Type B pancreatic cell (in vitro differentiated cells): ENCODE data around the gene SLC43A3. TPM values are rescaled to one million over a fixed set of nuclear protein-coding genes. Genes with fewer than 3 reads are reported as not detected.

ENCODE experiments used
- DNase-seq: peaks from one replicate; pipeline ENCODE4 v3.0.0; 2021; ENCODE audit warnings: mixed read lengths; ENCODE audit not compliant: unreplicated experiment; ENCODE audit errors: extremely low spot score
- H3K27ac Mint-ChIP-seq: 2 replicates; pipeline ENCODE4 v1.8.0; 2021; ENCODE audit warnings: mild to moderate bottlenecking, mixed read lengths
- H3K27me3 Mint-ChIP-seq: 2 replicates; pipeline ENCODE4 v1.8.0; 2021; ENCODE audit warnings: mixed read lengths
- H3K36me3 Mint-ChIP-seq: 2 replicates; pipeline ENCODE4 v1.8.0; 2021; ENCODE audit warnings: mixed read lengths
- H3K4me1 Mint-ChIP-seq: one replicate; pipeline ENCODE4 v1.8.0; 2021; ENCODE audit warnings: mixed read lengths; ENCODE audit not compliant: unreplicated experiment
- H3K4me3 Mint-ChIP-seq: 2 replicates; pipeline ENCODE4 v1.8.0; 2021; ENCODE audit warnings: mild to moderate bottlenecking, mixed read lengths
- H3K9me3 Mint-ChIP-seq: 2 replicates; pipeline ENCODE4 v1.8.0; 2021; ENCODE audit warnings: mixed read lengths
- total RNA-seq: library from RNA; stranded (reverse); gene quantifications from 2 replicates; pipeline ENCODE4 v1.2.1, GENCODE V29; 2021; ENCODE audit warnings: low replicate concordance
- TF ChIP-seq, protein P1 (sequence below): fragments of 200-600 bp; sonication (generic); conservative IDR thresholded peaks from 2 replicates; pipeline ENCODE4 v1.5.0; 2021; ENCODE audit warnings: antibody characterized with exemption, mild to moderate bottlenecking

SLC43A3 gene
- total RNA-seq, 1 donor from 2014 or later = 20.4 TPM

DNA sequence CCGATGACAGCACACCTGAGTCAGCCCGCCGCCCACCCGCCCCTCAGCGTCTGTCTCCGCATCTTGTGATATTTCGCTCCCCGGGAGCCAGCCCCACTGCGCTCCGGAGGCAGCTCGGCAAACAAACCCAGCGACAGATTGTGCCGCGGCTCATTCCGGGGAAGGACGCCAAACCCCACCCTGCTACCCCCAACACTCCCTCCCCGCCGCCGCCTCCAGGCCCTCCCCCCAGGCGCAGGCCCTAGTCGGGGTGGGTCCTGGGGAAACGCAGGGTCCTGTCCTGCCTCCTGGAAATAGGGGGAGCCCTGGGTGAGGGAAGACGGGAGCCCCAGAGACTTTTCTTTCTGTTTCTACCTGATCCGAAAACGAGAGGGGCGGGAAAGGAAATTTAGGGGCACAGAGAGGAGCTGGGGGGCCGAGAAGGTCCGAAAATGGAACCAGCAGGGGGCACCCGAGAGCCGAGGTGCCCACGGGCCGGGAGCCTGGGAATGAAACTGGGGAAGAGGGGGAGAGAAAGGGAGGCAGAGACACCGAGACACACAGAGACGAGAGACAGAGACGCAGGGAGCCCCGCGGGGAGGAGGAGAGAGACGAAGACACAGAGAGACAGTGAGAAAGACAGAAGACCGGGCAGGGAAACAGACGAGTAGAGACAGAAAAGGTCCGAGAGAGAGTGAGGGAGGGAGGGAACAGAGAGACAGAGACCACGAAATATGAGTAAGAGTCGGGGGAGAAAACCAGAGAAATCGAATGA, 31.7 kb upstream of the SLC43A3 start:
- peak overlapping the region; percentile 73 for H3K27ac Mint-ChIP-seq
- TF ChIP-seq, protein P1, sequence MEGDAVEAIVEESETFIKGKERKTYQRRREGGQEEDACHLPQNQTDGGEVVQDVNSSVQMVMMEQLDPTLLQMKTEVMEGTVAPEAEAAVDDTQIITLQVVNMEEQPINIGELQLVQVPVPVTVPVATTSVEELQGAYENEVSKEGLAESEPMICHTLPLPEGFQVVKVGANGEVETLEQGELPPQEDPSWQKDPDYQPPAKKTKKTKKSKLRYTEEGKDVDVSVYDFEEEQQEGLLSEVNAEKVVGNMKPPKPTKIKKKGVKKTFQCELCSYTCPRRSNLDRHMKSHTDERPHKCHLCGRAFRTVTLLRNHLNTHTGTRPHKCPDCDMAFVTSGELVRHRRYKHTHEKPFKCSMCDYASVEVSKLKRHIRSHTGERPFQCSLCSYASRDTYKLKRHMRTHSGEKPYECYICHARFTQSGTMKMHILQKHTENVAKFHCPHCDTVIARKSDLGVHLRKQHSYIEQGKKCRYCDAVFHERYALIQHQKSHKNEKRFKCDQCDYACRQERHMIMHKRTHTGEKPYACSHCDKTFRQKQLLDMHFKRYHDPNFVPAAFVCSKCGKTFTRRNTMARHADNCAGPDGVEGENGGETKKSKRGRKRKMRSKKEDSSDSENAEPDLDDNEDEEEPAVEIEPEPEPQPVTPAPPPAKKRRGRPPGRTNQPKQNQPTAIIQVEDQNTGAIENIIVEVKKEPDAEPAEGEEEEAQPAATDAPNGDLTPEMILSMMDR = peak; percentile 88
- no peak for DNase-seq
- H3K4me1 Mint-ChIP-seq = peaks cover 24% of the 10 kb centered on the region
- H3K36me3 Mint-ChIP-seq = no peaks in the 10 kb centered on the region
- peak overlapping the region; percentile 85 for H3K4me3 Mint-ChIP-seq
- peaks cover 82% of the 10 kb centered on the region for H3K27me3 Mint-ChIP-seq
- H3K9me3 Mint-ChIP-seq = no peaks in the 10 kb centered on the region

GRCh38 chr11:57458060-57458409, 31.1 kb upstream of the SLC43A3 start:
- H3K4me1 Mint-ChIP-seq = peaks cover 21% of the 10 kb centered on the region
- H3K9me3 Mint-ChIP-seq = no peaks in the 10 kb centered on the region
- peak overlapping the region; percentile 83 for H3K4me3 Mint-ChIP-seq
- TF ChIP-seq, protein P1 = no peak
- H3K36me3 Mint-ChIP-seq = no peaks in the 10 kb centered on the region
- H3K27ac Mint-ChIP-seq = no peak overlapping the region
- peaks cover 82% of the 10 kb centered on the region for H3K27me3 Mint-ChIP-seq
- DNase-seq = no peak

DNA sequence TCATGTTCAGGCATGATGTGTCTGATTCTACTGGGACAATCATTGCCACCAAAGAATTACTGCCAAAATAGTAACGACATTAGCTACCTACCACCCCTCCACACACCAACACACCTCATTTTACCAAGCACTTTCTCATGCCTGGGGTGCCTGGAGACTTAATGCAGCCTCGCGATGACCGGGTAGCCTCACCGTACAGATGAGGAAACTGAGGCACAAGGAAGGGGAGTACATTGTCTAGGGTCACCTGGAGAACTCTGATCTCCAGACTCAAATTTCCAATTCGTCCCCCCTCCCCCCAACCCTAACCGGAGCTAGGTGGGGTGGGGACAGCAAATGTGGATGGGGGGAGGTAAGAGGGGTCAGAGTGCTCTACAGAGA, 30.7 kb upstream of the SLC43A3 start:
- DNase-seq = no peak
- H3K27ac Mint-ChIP-seq = peak overlapping the region; percentile 70
- peaks cover 82% of the 10 kb centered on the region for H3K27me3 Mint-ChIP-seq
- H3K36me3 Mint-ChIP-seq = no peaks in the 10 kb centered on the region
- H3K9me3 Mint-ChIP-seq = no peaks in the 10 kb centered on the region
- H3K4me3 Mint-ChIP-seq = peak overlapping the region; percentile 83
- TF ChIP-seq, protein P1 = no peak
- H3K4me1 Mint-ChIP-seq = peaks cover 18% of the 10 kb centered on the region

DNA sequence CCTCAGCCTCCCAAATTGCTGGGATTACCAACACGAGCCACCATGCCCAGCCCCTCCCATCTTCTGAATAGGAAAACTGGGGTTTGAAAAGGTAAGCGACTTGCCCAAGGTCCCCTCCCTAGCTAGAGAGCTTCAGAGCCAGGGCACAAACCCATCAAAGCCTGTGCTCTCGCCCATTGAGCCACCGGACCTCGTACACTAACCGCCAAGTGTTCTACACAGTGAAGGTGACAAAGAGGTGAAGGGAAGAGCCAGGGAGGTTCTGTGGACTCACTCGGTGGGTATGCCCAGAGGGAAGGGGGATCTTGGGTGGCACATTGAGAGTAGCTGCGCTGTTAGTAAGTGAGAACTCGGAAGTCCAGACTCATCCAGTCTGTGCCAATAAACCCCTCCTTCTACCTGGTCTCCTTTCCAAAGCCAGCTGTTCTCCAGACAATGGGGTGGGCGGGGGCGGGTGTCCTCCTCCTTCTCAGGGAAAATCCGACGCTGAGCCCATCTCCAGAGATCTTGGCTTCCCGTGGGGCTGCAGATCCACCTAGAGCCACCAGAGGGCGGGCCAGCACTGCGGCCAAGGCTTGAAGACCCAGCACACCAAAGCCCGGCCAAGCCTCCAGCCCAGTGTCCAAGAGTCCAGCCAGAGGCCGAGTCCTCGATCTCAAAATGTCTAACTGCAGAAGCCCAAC, 30.2 kb upstream of the SLC43A3 start:
- Mint-ChIP-seq H3K27me3 (peaks cover 82% of the 10 kb centered on the region), H3K4me3 (peak overlapping the region; percentile 83), H3K27ac (peak overlapping the region; percentile 70), H3K36me3 (no peaks in the 10 kb centered on the region), H3K4me1 (peaks cover 18% of the 10 kb centered on the region), H3K9me3 (no peaks in the 10 kb centered on the region)
- TF ChIP-seq, protein P1 = peak; percentile 98
- peak; percentile 86 for DNase-seq

DNA sequence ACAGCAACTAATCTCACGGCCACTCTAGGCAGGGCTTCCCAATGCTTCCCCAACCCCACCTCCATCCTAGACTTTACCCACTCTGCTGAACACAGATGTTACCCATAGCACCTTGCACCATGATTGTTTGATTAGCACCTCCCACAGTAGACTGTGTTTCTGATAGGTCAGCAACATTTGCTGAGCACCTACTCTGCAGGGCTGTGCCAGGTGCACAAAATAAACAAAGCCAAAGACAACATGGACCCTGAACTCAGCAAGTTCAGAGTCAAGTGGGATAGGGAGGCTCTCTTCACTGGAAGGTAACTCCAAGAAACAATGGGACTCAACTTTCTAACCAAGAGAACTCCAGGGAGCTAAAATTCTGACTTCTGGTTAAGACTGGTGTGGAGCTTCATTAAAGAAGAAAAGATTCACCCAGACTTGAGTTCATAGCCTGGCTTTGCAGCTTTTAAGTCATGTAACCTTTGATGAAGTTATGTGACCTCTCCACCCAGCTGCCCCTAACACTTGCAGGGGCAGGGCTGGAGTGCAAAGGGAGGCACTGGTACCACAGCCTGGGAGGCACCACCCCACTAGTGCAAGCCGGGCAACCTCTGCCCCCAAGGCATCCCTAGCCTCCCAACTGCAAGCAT, 26.7 kb upstream of the SLC43A3 start:
- H3K36me3 Mint-ChIP-seq = no peaks in the 10 kb centered on the region
- TF ChIP-seq, protein P1 = no peak
- no peak overlapping the region for H3K4me3 Mint-ChIP-seq
- DNase-seq = no peak
- H3K27me3 Mint-ChIP-seq = peaks cover 75% of the 10 kb centered on the region
- peaks cover 6% of the 10 kb centered on the region for H3K4me1 Mint-ChIP-seq
- peak overlapping the region; percentile 70 for H3K27ac Mint-ChIP-seq
- H3K9me3 Mint-ChIP-seq = no peaks in the 10 kb centered on the region
